ENCODE data around the gene C15orf40.

C15orf40 gene

DNA sequence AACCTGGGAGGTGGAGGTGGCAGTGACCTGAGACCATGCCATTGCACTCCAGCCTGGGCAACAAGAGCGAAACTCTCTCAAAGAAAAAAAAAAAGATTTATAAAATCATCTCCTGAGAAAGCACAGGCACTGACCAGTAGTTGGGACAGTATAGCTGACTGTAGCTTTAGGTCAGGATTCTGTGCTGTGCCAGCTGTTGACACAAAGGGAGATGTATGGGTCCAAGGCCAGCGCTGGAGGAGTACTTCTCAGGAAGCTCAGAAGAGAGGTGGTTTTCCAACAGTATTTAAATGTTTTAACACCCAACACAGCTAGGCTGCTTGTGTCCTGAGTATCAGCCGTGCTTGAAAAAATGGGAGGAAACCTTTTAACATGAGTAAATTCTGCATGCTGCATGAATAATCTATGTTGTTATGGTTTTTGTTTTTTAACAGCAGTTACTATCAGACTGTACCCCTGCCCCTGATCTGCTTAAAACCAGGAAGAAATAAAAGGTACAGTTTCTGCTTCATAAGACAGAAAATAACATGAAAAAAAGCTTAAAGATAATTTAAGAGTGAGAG lies 18.9 kb downstream of the C15orf40 start:
- no peak for DNase-seq

DNA sequence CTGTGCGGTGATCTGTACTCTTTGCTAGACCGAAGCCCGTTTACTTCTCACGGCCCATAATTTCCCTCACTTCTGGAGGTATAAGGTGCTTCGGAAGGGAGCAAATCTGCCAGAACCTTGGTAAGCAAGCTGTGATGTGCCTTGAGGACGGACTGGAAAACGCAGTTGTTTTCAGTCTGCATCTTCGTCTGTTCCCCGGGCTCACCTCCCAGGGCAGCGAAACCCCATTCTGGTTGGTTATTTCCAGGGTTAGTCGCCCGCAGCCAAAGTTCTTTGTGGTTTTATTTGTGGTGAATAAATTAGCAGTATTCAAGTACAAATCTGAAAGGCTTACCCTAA lies 25.0 kb downstream of the C15orf40 start:
- no peak for DNase-seq

DNA sequence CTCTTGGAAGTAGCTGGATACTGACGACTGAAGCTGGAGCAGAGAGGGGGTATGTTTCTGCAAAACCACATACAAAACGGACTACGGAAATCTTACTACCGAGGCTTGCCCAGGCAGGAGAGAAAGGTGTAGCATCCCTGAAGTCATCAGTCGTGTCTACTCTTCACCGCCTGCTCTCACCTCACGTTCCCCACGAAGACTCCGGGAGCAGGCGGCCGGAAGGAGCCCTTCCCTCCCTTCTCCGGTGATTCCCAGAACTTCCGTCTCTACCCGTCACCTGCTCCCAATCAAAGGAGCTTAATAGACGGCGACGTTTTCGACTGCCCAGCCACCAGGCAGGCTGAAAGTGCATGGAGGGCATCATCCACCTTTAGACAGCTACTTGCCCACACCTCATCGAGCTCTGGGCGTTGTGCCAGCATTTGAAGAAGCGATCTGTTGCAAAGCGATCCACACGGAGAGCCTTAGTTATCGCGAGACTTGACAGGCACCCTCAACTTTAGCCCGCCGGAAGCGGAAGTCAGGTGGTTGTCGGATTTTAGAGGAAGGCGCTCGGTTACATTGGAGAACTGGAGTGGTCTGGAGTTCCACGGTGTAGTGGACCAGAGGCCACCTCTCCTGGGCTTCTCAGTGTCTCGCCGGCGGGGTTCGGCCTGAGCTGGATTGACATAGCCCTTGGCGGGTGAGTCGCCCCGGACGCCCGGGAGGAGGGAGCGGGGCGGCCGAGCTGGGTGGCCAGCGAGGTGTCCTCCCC lies 25.6 kb downstream of the C15orf40 start, which contains the start of gene RAMAC:
Gene RAMAC, plus strand, starts transcription at position 523 of the 754 bp plus-strand sequence. CDS start 2,809 bp downstream, outside the sequence.
- DNase-seq, result peak; percentile 98

DNA sequence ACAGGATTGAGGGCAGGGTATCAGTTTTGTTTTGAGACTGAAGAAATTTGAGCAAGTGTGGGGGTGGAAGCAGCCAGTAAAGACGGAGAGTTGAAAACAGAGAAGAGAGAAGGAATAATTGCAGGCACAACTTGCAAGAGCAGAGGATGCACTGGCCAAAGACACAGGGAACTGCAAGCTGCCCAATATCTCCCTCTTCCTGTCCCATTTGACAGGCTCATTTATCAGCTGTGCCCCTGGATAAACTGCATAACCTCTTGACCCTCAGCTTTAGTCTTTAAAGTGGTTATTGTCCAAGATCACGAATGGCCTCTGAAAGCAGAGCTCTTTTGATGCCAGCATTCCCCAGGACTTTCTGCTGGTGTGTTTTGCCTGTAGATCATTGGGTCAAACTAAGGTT lies 30.5 kb downstream of the C15orf40 start:
- no peak for DNase-seq

DNA sequence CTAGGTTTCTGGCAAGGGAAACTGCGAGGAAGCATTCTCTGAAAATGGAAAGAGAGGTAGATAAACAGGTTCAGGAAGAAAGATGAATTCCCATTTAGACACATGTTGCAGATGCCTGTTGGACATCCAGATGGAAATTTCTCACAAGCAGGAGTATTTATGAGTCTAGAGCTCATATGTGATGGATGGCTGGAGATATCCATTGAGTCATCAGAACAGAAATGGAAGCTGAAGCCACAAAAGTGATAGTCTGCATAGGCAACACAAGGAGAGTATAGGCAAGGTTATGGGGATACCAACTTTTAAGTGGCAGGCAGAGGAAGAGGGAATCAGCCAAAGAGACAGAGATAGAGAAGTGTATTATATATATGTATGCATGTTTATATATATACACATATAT lies 31.7 kb downstream of the C15orf40 start:
- no peak for DNase-seq

DNA sequence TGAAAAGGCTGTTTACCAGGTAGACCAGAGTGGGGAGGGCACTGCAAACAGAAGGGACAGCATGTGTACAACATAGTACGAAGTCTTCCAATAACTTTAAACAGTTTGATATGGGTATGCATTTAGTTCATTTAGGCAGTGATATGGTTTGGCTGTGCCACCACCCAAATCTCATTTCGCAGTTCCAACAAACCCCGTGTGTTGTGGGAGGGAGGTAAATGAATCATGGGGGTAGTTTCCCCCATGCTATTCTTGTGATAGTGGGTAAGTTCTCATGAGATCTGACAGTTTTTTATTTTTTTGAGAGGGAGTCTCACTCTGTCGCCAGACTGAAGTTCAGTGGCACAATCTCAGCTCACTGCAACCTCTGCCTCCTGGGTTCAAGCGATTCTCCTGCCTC lies 33.0 kb downstream of the C15orf40 start:
- no peak for DNase-seq

DNA sequence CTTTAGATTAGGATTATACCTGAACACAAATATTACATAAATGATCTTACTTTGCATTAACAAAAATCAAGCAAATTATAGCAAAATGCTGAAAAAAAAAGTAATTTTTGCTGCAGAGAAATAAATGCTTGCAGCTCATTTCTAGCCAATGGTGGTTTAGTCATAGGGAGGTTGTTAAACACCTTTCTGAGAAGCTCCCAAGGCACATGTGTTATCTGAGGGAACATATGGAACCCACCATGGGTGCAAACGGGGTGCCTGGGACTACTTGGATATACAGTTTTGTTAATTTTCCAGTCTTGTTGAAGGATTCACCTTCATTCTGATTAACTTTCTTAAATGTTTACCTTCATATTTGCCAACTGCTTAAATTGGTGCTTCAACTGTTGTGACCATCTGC lies 34.4 kb downstream of the C15orf40 start:
- no peak for DNase-seq

DNA sequence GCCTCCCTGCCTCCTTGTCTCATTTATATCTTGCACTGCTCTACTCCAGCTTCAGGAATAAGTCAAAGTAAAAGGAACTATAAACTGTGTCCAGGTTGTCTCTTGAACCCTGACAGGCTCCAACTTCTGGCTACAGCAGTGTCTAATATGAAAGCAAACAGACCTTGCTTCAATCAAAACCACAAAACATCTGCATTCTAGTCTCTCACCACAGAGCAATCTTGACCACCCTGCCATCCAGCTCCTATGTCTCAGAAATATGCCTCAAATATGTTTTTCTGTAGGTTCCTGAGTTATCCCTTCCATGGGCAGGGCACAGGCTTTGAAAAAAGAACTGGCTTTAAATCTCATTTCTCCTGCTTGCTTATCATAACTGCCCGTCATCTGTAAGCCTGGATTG lies 38.4 kb downstream of the C15orf40 start:
- no peak for DNase-seq

DNA sequence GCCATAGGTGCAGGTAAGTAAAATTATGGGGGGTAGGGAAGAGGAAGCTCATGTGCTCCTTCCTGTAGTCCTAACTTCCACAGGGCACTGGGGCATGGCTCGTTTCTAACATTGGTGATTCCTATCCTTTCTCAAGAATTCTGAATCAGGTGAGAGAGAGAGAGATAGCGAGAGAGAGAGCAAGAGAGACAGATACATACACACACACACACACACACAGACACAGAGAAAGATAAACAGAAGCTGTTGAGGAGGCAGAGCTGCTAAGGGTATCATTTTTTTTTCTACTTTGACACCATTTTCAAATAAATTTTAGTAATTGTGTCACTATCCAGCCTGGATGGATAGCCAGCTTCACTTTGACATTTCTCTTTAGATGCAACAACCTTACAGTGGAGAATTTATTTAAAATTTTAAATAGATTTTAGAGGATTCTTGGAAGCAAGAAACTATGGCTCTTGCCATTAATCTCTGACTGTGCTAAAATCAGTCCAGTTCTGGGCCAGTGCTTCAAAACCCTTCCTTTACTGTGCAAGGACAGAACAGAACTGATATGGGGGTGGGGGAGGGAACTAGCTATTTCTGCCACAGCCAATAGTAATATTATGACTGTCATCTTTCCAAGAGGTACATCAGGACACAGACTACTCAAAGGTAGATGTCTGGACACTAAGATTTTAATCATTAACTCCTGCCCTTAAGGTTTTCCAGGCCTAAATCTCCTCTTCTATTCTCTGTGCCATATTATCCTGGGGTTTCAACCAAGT lies 40.0 kb downstream of the C15orf40 start:
- DNase-seq, result no peak

DNA sequence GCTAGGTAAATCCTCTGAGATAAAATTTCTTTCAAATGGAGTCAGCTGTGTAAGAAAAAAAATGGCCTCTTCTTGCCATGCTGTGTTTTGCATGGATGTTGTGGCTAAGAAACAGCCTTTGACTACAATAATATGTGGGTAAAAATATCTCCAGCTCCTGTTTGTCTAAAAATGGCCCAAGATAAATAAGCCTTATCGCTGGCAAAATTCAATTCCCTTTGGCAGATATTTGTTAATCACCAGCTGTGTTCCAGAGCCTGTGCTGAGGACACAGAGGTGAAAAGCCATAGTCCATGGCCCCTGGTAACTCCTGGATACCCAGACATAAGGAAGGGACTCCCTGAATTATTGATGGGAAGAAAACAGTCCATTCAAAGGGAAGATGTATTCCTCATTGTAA lies 40.7 kb downstream of the C15orf40 start:
- DNase-seq, result no peak

DNA sequence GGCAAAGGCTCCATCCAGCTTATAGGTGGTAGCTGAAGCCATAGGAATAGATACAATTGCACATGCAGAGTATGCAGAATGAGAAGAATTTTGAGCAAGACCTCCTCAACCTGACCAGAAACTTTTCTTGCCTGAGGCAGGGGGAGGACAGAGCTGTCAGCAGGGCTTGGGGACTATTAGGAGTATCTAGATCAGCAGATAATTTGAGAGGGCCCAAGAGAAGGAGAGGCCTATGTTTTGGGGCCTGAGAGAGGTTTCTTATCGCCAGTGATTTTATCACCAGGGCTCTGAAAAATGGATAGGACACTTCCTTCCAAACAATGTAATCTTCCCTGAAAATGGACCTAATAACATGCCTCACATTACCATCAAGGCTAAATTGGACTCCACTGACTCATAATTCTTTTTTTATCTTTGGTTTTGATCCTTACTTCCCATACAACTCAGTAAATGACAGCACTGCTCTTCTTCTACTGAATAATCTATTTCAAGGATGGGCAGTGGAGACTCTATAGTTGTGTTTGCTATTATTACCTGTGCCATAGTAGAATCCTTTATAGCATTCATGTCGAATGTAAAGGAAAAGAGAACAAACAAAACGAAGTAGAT lies 41.3 kb downstream of the C15orf40 start:
- no peak for DNase-seq

DNA sequence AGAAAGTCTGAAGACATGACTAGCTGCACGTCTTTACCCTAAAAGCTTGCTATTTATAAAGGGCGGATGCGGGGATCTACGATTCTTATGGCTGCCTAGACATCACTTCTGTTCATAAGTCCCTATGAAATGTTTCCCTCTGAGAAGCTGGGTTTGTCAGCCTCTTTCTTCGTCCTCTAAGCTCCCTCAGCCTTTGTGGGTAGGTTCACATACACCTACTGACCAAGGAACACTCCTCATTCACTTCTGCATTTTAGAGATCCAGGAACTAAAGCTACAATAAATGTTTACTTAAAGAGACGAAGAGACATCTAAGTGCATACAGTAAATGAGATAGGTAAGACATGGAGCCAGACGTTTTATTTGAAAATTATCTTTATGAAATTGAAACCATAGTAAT lies 42.1 kb downstream of the C15orf40 start:
- no peak for DNase-seq

DNA sequence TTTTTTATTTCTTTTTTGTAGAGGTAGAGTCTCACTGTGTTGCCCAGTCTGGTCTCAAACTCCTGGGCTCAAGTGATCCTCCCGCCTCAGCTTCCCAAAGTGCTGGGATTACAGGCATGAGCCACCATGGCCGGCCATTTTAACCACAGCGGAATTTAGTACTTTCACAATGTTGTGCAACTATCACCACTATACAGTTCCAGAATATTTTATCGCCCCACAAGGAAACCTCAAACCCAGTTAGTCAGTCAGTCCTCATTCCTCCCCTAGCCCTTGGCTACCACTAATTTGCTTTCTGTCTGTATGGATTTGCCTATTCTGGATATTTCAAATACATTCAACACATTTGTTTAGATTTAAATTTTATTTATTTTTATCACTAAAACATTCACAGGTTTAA lies 43.4 kb downstream of the C15orf40 start:
- no peak for DNase-seq

DNA sequence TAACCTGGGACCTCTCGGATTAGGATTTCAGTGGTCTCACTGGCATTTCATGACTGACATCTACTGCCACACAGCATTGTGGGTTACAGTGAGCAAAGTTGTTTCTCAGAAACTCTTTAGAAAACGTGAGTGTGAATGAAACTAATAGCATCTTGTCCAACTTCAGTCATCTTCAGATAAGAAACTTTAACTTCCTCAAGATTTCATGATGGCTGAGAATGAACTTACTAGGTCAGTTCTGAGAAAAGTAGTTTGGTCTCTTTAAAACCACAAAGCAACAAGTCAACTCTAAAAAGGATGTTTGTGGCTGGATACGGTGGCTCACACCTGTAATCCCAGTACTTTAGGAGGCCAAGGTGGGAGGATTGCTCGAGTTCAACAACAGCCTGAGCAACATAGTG lies 44.8 kb downstream of the C15orf40 start:
- no peak for DNase-seq

DNA sequence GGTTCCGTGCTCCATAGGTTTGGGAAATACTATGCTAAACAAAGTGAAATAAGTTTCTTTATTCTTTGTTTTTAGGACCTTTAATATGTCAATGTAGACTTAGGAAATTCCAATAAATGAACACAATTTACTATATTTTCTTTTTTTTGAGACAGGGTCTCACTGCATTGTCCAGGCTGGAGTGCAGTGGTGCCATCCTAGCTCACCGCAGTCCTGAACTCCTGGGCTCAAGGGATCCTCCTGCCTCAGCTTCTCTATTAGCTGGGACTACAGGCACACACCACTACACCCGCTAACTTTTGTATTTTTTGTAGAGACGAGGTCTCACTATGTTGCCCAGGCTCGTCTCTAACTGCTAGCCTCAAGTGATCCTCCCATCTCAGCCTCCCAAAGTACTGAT lies 46.5 kb downstream of the C15orf40 start:
- DNase-seq, result no peak

DNA sequence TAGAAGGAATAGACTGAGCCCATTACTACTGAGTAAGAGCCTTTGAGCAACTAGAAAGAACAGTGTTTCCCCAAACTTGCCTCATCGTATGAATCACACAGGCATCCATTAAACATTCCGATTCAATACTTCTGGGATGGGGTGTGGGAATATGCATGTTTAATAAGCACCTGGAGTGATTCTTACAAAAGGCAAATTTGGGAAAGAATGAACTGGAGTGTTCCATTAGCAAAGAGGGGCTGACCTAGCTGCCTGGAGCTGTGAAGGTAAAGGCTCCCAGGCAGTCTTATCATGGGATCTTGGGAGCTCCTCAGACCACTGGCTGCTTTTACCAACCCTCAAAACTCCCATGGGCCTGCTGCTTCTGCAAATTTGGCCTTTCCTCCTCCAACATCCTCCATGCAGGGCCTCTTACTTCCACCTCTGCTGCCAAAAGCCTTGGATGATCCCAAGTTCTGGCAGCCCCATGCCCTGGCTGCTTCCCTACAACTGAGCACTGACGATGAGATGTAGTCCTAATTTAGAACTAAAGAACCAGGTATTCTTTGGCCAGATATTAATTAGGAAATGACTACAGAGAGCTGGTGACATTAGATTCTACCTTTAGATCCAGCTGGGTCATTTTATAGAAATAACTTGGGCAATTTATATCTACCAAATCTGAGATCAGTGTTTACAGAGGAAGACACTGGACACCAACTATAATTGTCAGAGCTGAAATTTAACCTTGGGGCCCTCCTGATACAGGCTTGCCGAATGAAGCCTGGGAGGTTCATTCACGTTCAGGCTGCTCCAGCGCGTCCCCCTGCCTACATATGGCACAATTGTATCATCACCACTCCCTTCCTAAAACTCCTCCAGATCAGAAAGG lies 47.7 kb downstream of the C15orf40 start:
- DNase-seq, result no peak

DNA sequence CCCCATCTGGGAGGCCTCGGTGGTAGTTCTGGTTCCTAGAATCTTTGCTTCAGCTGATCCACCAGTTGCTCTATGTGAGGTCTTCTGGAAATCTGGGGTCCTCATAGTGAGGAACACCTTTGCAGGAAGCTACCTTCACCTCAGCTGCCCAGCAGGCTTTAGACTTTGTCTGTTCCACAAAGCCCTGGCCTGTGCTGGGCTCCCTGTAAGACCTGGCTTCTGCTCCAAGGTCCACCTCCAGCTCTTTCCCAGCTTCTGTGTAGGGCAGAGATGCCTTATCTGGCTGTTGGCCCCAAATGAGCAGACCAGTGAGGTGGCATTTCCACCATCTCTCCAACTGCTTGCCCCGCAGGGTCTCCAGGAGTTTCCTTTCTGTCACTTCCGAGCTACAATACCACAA lies 50.7 kb downstream of the C15orf40 start:
- DNase-seq, result no peak

DNA sequence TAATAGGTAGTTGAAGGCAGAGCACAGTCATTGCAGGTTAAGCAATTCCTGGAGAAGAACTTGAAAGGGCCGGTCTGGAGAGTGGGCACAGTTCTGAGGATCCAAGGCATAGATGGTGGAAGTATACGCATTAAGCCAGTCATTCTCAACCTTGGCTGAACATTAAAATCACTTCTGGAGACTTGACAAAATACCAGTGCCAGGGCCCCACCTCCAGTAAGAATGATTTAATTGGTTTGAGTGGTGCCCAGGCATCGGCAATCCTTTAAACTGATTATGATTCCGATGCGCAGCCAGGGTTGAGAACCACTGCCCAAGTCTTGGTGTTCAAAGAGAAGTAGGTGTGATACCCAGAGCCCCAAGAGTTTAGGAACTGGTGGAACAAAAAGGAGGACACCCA lies 52.0 kb downstream of the C15orf40 start:
- no peak for DNase-seq

DNA sequence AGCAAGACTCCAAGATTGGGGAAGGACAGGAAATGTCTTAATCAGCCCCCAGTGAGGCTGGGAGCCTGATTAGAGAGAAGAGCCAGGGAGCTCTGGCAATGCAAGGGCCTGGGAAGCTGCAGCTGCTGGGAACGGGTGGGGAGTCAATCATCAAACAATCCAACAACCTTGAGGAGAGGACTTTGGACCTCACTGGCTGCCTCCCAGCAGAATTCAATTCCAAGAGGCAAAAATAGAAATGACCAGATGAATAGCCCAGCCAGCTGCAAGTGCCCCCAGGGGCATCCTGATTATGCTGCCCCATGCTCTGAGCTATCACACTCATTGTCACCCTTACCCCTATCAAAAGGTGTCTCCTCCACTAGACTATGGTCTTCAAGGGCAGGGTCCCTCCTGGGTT lies 52.8 kb downstream of the C15orf40 start:
- DNase-seq, result no peak

DNA sequence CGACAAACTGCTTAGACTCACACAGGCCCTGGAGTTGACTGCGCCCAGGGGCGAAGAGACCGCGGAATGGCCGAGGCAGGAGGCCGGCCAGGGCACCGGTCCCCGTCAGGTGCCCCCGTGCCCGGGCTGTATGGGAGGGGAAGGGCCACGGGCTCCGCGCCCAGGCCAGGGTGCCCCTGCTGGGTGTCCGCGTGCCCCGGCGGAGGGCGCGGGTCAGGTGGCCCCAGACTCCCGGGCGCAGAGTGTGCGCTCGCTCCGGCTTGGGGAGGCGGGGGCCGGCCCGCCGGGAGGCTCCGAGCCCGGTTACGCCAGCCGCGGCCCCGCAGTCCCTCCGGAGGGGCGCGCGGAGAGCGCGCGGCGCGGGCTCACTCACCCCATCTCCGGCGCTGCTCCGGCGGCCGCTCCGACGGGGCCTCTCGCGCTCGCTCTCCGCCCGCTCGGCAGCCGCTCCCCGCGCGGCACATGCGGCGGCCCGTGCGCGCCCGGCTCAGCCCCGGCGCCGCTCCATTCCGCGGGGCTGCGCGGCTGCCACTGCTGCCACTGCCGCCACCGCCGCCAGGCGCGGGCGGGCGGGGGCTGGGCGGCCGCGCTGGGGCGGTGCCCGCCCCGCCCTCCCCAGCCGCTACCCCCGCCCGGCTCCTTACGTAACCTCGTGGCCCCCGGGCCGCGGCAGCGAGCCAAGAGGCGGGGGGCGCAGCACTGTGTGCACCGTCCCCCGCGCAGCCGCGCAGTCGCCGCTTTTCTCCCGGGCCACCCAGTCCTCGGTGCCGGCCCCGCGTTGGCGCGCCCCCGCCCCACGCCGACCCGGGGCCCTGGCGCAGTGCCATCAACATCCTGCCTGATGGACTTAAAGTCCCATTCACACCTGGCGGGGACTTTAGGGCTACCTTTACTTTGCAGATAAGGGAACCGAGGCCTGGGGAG lies 59.0 kb downstream of the C15orf40 start, which contains the start of gene HOMER2:
Gene HOMER2, minus strand, starts transcription at position 563 of the 924 bp plus-strand sequence. Its CDS starts 185 bp downstream, at position 378.
- peak; percentile 52 for DNase-seq

DNA sequence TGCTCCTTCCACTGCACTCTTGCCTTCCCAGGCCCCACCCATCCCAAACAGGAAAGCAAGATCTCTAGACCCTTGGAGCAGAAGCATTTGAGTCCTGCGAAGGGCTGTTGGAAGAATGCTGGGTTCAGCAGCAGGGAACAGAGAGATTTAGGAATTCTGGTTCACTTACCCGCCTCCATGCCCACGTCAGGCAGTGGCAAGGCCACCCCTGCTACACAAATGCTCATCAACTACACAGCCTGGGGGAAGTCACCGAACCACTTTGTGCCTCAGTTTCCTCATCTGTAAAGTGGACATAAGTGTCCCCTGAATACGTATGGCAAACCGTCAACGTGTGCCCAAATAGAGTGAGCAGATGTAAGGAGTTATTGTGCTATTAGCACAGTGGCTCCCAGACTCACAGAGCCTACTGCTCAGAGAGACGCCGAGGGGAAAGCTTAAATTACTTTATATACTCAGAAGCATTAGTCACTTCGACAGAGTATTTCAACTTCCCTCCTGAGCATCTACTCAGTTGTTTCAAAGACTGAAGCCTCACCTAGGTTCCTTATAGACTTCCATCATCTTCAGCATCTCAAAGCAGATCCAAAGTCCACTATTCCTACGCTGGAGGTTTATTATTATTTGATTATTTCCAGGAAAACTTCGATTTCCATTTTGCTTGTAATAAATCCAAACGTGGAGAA lies 59.8 kb downstream of the C15orf40 start:
- peak; percentile 40 for DNase-seq
